Suprapubic skin (tissue), 4 donors: Measurements from ENCODE around the gene STXBP2. TPM values are rescaled to one million over a fixed set of nuclear protein-coding genes. Genes with fewer than 3 reads are reported as not detected.

Experiments used
- DNase-seq, 2 donors: peaks; one replicate each; pipeline ENCODE4 v3.0.0-alpha.2; 2019; ENCODE audit warnings: low spot score in 2 of 2
- H3K27ac ChIP-seq: fragments of 200-600 bp; sonication (generic); one replicate; pipeline ENCODE4 v1.5.1; 2019
- H3K27me3 ChIP-seq: fragments of 200-600 bp; sonication (generic); one replicate; pipeline ENCODE4 v1.5.1; 2019
- H3K36me3 ChIP-seq: fragments of 200-600 bp; sonication (generic); one replicate; pipeline ENCODE4 v1.5.1; 2019
- H3K4me1 ChIP-seq: fragments of 200-600 bp; sonication (generic); one replicate; pipeline ENCODE4 v1.5.1; 2019
- H3K4me3 ChIP-seq: fragments of 200-600 bp; sonication (generic); one replicate; pipeline ENCODE4 v1.5.1; 2019; ENCODE audit warnings: mild to moderate bottlenecking
- H3K9me3 ChIP-seq: fragments of 200-600 bp; sonication (generic); one replicate; pipeline ENCODE4 v1.5.1; 2019
- CTCF ChIP-seq, 2 donors: fragments of 200-600 bp in 1 of 2; fragments of 450-650 bp in 1 of 2; sonication (generic) in 1 of 2; IDR thresholded peaks; one replicate each; pipeline ENCODE4 v1.5.1; 2016 to 2019; ENCODE audit warnings: antibody characterized with exemption in 2 of 2, mild to moderate bottlenecking in 1 of 2, moderate library complexity in 1 of 2
- EP300 ChIP-seq: sonication (generic); formaldehyde crosslinking; IDR thresholded peaks from one replicate; pipeline ENCODE4 v1.6.1; 2017; ENCODE audit warnings: antibody characterized with exemption
- POLR2A ChIP-seq, 2 donors: fragments of 450-650 bp; IDR thresholded peaks; one replicate each; pipeline ENCODE4 v1.6.1; 2017; ENCODE audit warnings: antibody characterized with exemption in 2 of 2, mild to moderate bottlenecking in 2 of 2, moderate library complexity in 2 of 2
- POLR2AphosphoS5 ChIP-seq, 3 donors: sonication (generic); formaldehyde crosslinking; IDR thresholded peaks; one replicate each; pipeline ENCODE4 v1.6.1; 2017; ENCODE audit warnings: antibody characterized with exemption in 3 of 3
- WGBS: methylation state at CpG from one replicate; pipeline ENCODE4 v1.1.5; 2018; 5-methylcytosine and 5-hydroxymethylcytosine counted together
- total RNA-seq, 4 donors: library from RNA; depleted of rRNA; stranded (reverse); fragments of >200 nt; gene quantifications; one replicate each; pipeline ENCODE4 v1.1.0, GENCODE V29; 2016

Gene STXBP2
- total RNA-seq, 4 donors from 2014 or later, result 41.2 to 88.7 (median 50.9) TPM

- Histone ChIP-seq H3K4me3 (peak overlapping the region; percentile 95), H3K27me3 (peaks cover 16% of the 10 kb centered on the region)
Measured at GRCh38 chr19:7679771-7680605, 43.1 kb downstream of the STXBP2 start.

GRCh38 chr19:7680606-7681339 lies 43.9 kb downstream of the STXBP2 start, which contains the start of gene TRAPPC5:
Gene TRAPPC5, plus strand, starts transcription at chr19:7680833. Its CDS starts 1,421 bp downstream, at chr19:7682254.
- Histone ChIP-seq H3K4me1 (peaks cover 35% of the 10 kb centered on the region), H3K27me3 (peaks cover 16% of the 10 kb centered on the region), H3K36me3 (peaks cover 27% of the 10 kb centered on the region), H3K9me3 (no peaks in the 10 kb centered on the region), H3K27ac (peak within 1 kb of the TSS; percentile 89), H3K4me3 (peak within 1 kb of the TSS; percentile 95)
- WGBS, result 4% methylated on average over 22 of the region's 79 CpGs
- no peak for TF ChIP-seq POLR2AphosphoS5 (IDR thresholded peaks at IDR 0.05)
- no peak for TF ChIP-seq POLR2A (IDR thresholded peaks at IDR 0.05)
- peak; percentile 91 to 100 for TF ChIP-seq CTCF (IDR thresholded peaks at IDR 0.05)
- peak; percentile 81 to 87 for DNase-seq

More at GRCh38 chr19:7679771-7680605, 43.1 kb downstream of the STXBP2 start:
- 63% methylated on average over 18 of the region's 22 CpGs for WGBS
- DNase-seq, result no peak
- Histone ChIP-seq H3K9me3 (no peaks in the 10 kb centered on the region), H3K27ac (no peak overlapping the region), H3K36me3 (peaks cover 27% of the 10 kb centered on the region), H3K4me1 (peaks cover 31% of the 10 kb centered on the region)
- TF ChIP-seq CTCF (IDR thresholded peaks at IDR 0.05) (no peak), EP300 (no peak), POLR2AphosphoS5 (IDR thresholded peaks at IDR 0.05) (no peak), POLR2A (IDR thresholded peaks at IDR 0.05) (no peak)

GRCh38 chr19:7681340-7682174 lies 44.6 kb downstream of the STXBP2 start:
- peak overlapping the region; percentile 89 for H3K27ac ChIP-seq
- peak; percentile 90 to 92 for DNase-seq
- peak overlapping the region; percentile 95 for H3K4me3 ChIP-seq
- H3K27me3 ChIP-seq, result peaks cover 16% of the 10 kb centered on the region
- peaks cover 27% of the 10 kb centered on the region for H3K36me3 ChIP-seq
- H3K9me3 ChIP-seq, result no peaks in the 10 kb centered on the region
- TF ChIP-seq POLR2A (IDR thresholded peaks at IDR 0.05), result no peak
- TF ChIP-seq POLR2AphosphoS5 (IDR thresholded peaks at IDR 0.05), result peak in 1 of 3 donors; percentile 47
- TF ChIP-seq CTCF (IDR thresholded peaks at IDR 0.05), result peak; percentile 30 to 55
- no peak for TF ChIP-seq EP300
- peaks cover 36% of the 10 kb centered on the region for H3K4me1 ChIP-seq
- 6% methylated on average over 39 of the region's 43 CpGs for WGBS

GRCh38 chr19:7682175-7682855 lies 45.4 kb downstream of the STXBP2 start:
- Histone ChIP-seq H3K4me1 (peaks cover 36% of the 10 kb centered on the region), H3K36me3 (peaks cover 27% of the 10 kb centered on the region), H3K27me3 (peaks cover 12% of the 10 kb centered on the region), H3K9me3 (no peaks in the 10 kb centered on the region), H3K4me3 (peak overlapping the region; percentile 95), H3K27ac (no peak overlapping the region)
- WGBS, result 88% methylated on average over 47 of the region's 74 CpGs
- no peak for DNase-seq
- TF ChIP-seq POLR2A (IDR thresholded peaks at IDR 0.05) (no peak), CTCF (IDR thresholded peaks at IDR 0.05) (no peak), POLR2AphosphoS5 (IDR thresholded peaks at IDR 0.05) (no peak), EP300 (no peak)
